ENCODE results near the gene NUBPL.
"Not testable (repeated sequence)": the region's sequence is repeated elsewhere in the genome, so short reads cannot be mapped to it uniquely, and the experiment has no call there.

The NUBPL gene

DNA sequence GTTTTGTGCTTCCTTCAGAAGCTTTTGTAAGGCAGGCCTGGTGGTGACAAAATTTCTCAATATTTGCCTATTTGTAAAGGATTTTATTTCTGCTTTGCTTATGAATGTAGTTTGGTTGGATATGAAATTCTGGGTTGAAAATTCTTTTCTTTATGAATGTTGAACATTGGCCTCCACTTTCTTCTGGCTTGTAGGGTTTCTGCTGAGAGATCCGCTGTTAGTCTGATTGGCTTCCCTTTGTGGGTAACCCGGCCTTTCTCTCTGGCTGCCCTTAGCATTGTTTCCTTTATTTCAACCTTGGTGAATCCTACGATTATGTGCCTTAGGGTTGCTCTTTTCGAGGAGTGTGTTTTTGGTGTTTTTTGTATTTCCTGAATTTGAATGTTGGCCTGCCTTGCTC lies 58.2 kb downstream of the NUBPL start:
- no peaks in the 10 kb centered on the region for H3K36me3 ChIP-seq (ENCODE audit: insufficient read depth)
- no peak overlapping the region for H3K27ac ChIP-seq
- no peak overlapping the region for H3K9ac ChIP-seq
- H2AFZ ChIP-seq (ENCODE audit: low read depth), result no peak overlapping the region
- H3K4me3 ChIP-seq (IDR thresholded peaks at IDR 0.05; ENCODE audit: insufficient read depth, low read depth, low read length), result no peak overlapping the region
- H3K4me2 ChIP-seq, result no peak overlapping the region
- H3K4me1 ChIP-seq (ENCODE audit: low read depth, poor library complexity, severe bottlenecking), result no peaks in the 10 kb centered on the region
- H4K20me1 ChIP-seq (ENCODE audit: insufficient read depth), result no peaks in the 10 kb centered on the region
- no peaks in the 10 kb centered on the region for H3K27me3 ChIP-seq (ENCODE audit: insufficient read depth, low read depth)
- no peaks in the 10 kb centered on the region for H3K79me2 ChIP-seq (ENCODE audit: insufficient read depth, low read depth)
- TF ChIP-seq, protein P1, sequence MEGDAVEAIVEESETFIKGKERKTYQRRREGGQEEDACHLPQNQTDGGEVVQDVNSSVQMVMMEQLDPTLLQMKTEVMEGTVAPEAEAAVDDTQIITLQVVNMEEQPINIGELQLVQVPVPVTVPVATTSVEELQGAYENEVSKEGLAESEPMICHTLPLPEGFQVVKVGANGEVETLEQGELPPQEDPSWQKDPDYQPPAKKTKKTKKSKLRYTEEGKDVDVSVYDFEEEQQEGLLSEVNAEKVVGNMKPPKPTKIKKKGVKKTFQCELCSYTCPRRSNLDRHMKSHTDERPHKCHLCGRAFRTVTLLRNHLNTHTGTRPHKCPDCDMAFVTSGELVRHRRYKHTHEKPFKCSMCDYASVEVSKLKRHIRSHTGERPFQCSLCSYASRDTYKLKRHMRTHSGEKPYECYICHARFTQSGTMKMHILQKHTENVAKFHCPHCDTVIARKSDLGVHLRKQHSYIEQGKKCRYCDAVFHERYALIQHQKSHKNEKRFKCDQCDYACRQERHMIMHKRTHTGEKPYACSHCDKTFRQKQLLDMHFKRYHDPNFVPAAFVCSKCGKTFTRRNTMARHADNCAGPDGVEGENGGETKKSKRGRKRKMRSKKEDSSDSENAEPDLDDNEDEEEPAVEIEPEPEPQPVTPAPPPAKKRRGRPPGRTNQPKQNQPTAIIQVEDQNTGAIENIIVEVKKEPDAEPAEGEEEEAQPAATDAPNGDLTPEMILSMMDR (conservative IDR thresholded peaks at IDR 0.05; ENCODE audit: low read depth, low read length), result no peak

DNA sequence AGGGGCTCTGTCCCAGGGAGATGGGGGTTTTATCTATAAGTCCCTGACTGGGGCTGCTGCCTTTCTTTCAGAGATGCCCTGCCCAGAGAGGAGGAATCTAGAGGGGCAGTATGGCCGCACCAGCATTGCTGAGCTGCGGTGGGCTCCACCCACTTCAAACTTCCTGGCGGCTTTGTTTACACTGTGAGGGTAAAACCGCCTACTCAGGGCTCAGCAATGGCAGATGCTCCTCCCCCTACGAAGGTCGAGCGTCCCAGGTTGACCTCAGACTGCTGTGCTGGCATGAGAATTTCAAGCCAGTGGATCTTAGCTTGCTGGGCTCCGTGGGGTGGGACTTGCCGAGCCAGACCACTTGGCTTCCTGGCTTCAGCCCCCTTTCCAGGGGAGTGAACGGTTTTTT lies 59.7 kb downstream of the NUBPL start:
- not testable (repeated sequence) for H4K20me1 ChIP-seq (ENCODE audit: insufficient read depth); H3K27me3 ChIP-seq (ENCODE audit: insufficient read depth, low read depth); H3K4me2 ChIP-seq; H3K27ac ChIP-seq; H3K36me3 ChIP-seq (ENCODE audit: insufficient read depth); H3K4me3 ChIP-seq (IDR thresholded peaks at IDR 0.05; ENCODE audit: insufficient read depth, low read depth, low read length); H3K9ac ChIP-seq; H3K4me1 ChIP-seq (ENCODE audit: low read depth, poor library complexity, severe bottlenecking); H2AFZ ChIP-seq (ENCODE audit: low read depth); H3K79me2 ChIP-seq (ENCODE audit: insufficient read depth, low read depth)

DNA sequence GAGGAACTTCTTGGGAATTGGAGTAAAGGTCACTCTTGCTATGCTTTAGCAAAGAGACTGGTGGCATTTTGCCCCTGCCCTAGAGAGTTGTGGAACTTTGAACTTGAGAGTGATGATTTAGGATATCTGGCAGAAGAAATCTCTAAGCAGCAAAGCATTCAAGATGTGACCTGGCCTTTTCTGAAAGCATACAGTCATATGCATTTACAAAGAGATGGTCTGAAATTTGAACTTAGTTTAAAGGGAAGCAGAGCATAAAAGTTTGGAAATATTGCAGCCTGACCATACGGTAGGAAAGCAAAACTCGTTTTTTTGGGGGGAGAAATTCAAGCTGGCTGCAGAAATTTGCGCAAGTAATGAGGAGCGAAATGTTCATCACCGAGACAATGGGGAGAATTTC lies 60.9 kb downstream of the NUBPL start:
- H3K4me2 ChIP-seq, result no peak overlapping the region
- H3K4me1 ChIP-seq (ENCODE audit: low read depth, poor library complexity, severe bottlenecking), result no peaks in the 10 kb centered on the region
- H2AFZ ChIP-seq (ENCODE audit: low read depth), result no peak overlapping the region
- no peaks in the 10 kb centered on the region for H4K20me1 ChIP-seq (ENCODE audit: insufficient read depth)
- H3K27ac ChIP-seq, result no peak overlapping the region
- H3K79me2 ChIP-seq (ENCODE audit: insufficient read depth, low read depth), result no peaks in the 10 kb centered on the region
- H3K9ac ChIP-seq, result no peak overlapping the region
- H3K27me3 ChIP-seq (ENCODE audit: insufficient read depth, low read depth), result no peaks in the 10 kb centered on the region
- no peak overlapping the region for H3K4me3 ChIP-seq (IDR thresholded peaks at IDR 0.05; ENCODE audit: insufficient read depth, low read depth, low read length)
- TF ChIP-seq, protein P1 (conservative IDR thresholded peaks at IDR 0.05; ENCODE audit: low read depth, low read length), result no peak
- no peaks in the 10 kb centered on the region for H3K36me3 ChIP-seq (ENCODE audit: insufficient read depth)

DNA sequence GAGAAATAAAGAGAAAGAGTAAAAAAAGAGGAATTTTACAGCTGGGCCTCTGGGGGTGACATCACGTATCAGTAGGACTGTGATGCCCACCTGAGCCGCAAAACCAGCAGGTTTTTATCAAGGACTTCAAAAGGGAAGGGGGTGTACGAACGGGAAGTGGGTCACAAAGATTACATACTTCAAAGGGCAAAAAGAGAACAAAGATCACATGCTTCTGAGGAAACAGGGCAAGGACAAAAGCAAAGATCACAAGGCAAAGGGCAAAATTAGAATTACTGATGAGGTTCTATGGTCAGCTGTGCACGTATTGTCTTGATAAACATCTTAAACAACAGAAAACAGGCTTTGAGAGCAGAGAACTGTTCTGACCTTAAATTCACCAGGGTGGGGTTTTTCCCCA lies 91.7 kb downstream of the NUBPL start:
- H3K27me3 ChIP-seq (ENCODE audit: insufficient read depth, low read depth); H2AFZ ChIP-seq (ENCODE audit: low read depth); H3K27ac ChIP-seq; H3K4me1 ChIP-seq (ENCODE audit: low read depth, poor library complexity, severe bottlenecking); H3K36me3 ChIP-seq (ENCODE audit: insufficient read depth); H3K4me3 ChIP-seq (IDR thresholded peaks at IDR 0.05; ENCODE audit: insufficient read depth, low read depth, low read length); H3K9ac ChIP-seq; H3K79me2 ChIP-seq (ENCODE audit: insufficient read depth, low read depth); H3K4me2 ChIP-seq; H4K20me1 ChIP-seq (ENCODE audit: insufficient read depth): not testable (repeated sequence)

DNA sequence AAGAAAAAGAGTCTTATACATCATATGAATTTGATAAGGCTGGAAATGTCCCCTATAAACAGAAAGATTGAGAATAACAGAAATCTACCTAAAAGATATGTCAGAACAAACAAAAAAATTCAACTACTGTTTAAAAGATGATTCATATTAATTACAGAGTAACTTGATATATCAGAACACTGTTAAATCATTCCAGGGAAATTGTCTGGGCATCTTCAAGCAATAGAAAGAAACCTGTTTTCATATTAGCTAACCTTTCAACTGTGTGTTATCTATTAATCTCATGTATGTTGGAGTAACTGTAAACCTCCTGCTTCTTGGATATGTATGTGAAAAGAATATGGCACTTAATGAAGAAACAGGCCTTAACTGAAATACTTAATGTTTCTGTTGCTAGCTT lies 96.7 kb downstream of the NUBPL start:
- Histone ChIP-seq H3K4me3 (IDR thresholded peaks at IDR 0.05; ENCODE audit: insufficient read depth, low read depth, low read length) (no peak overlapping the region), H3K27ac (no peak overlapping the region), H3K4me2 (no peak overlapping the region), H3K27me3 (ENCODE audit: insufficient read depth, low read depth) (no peaks in the 10 kb centered on the region), H2AFZ (ENCODE audit: low read depth) (no peak overlapping the region), H3K36me3 (ENCODE audit: insufficient read depth) (no peaks in the 10 kb centered on the region), H4K20me1 (ENCODE audit: insufficient read depth) (no peaks in the 10 kb centered on the region), H3K79me2 (ENCODE audit: insufficient read depth, low read depth) (no peaks in the 10 kb centered on the region), H3K9ac (no peak overlapping the region), H3K4me1 (ENCODE audit: low read depth, poor library complexity, severe bottlenecking) (no peaks in the 10 kb centered on the region)
- TF ChIP-seq, protein P1 (conservative IDR thresholded peaks at IDR 0.05; ENCODE audit: low read depth, low read length), result no peak
